ENCODE results near the gene CMTM6. TPM values are rescaled to one million over a fixed set of nuclear protein-coding genes. Genes with fewer than 3 reads are reported as not detected.
"Not testable (repeated sequence)": the region's sequence is repeated elsewhere in the genome, so short reads cannot be mapped to it uniquely, and the experiment has no call there.

CMTM6 gene
- total RNA-seq, 2 experiments from 2014 or later: 37.8 to 38.0 TPM

- Mint-ChIP-seq H3K27me3 (no peaks in the 10 kb centered on the region), H3K36me3 (peaks cover 28% of the 10 kb centered on the region), H3K4me3 (no peak overlapping the region), H3K27ac (no peak overlapping the region), H3K4me1 (peaks cover 29% of the 10 kb centered on the region), H3K9me3 (no peaks in the 10 kb centered on the region)
- DNase-seq: no peak
- no peak for ATAC-seq (ENCODE audit: low read depth)
- POLR2A ChIA-PET: interaction anchor here (0.6 to 1.3 kb wide), 4 partner anchors 10 to 591 kb away, joined by 3 to 4 read pairs (median 4); no protein-coding TSS in a partner anchor
Measured at GRCh38 chr3:32470362-32470761, 32.3 kb downstream of the CMTM6 start.

- no peaks in the 10 kb centered on the region for H3K9me3 Mint-ChIP-seq
- peak overlapping the region; percentile 27 for H3K27ac Mint-ChIP-seq
- ATAC-seq (ENCODE audit: low read depth) (no peak), DNase-seq (no peak)
- peaks cover 30% of the 10 kb centered on the region for H3K4me1 Mint-ChIP-seq
- H3K27me3 Mint-ChIP-seq: no peaks in the 10 kb centered on the region
- peaks cover 27% of the 10 kb centered on the region for H3K36me3 Mint-ChIP-seq
- H3K4me3 Mint-ChIP-seq: no peak overlapping the region
- POLR2A ChIA-PET: interaction anchor here (1.0 to 2.1 kb wide), 3 partner anchors 15 to 79 kb away, joined by 3 to 9 read pairs (median 3); partner anchors contain the start of gene CMTM7
Measured at GRCh38 chr3:32469151-32469874, 33.3 kb downstream of the CMTM6 start.

- H3K27ac Mint-ChIP-seq: peak overlapping the region; percentile 40
- no peaks in the 10 kb centered on the region for H3K27me3 Mint-ChIP-seq
- ATAC-seq (ENCODE audit: low read depth): peak; percentile 83
- DNase-seq: peak; percentile 89
- POLR2A ChIA-PET: interaction anchor here (0.7 to 2.1 kb wide), 15 partner anchors 11 to 171 kb away, joined by 3 to 13 read pairs (median 6); partner anchors contain the start of gene CMTM7
- H3K4me3 Mint-ChIP-seq: peak overlapping the region; percentile 39
- H3K9me3 Mint-ChIP-seq: no peaks in the 10 kb centered on the region
- H3K4me1 Mint-ChIP-seq: peaks cover 29% of the 10 kb centered on the region
- H3K36me3 Mint-ChIP-seq: peaks cover 16% of the 10 kb centered on the region
Measured at GRCh38 chr3:32467333-32468070, 35.1 kb downstream of the CMTM6 start.

- Mint-ChIP-seq H3K36me3 (peaks cover 14% of the 10 kb centered on the region), H3K4me1 (peaks cover 29% of the 10 kb centered on the region), H3K4me3 (peak overlapping the region; percentile 14), H3K27ac (peak overlapping the region; percentile 52)
- not testable (repeated sequence) for DNase-seq; H3K27me3 Mint-ChIP-seq; H3K9me3 Mint-ChIP-seq; ATAC-seq (ENCODE audit: low read depth)
- POLR2A ChIA-PET: interaction anchor here (1.4 to 2.0 kb wide), 3 partner anchors 11 to 43 kb away, joined by 5 to 13 read pairs (median 8); no protein-coding TSS in a partner anchor
Measured at GRCh38 chr3:32466808-32467207, 35.8 kb downstream of the CMTM6 start.

GRCh38 chr3:32464726-32465125, 37.9 kb downstream of the CMTM6 start:
- H3K4me3 Mint-ChIP-seq; ATAC-seq (ENCODE audit: low read depth); DNase-seq; H3K9me3 Mint-ChIP-seq; POLR2A ChIA-PET; H3K27ac Mint-ChIP-seq; H3K27me3 Mint-ChIP-seq: not testable (repeated sequence)
- peaks cover 29% of the 10 kb centered on the region for H3K4me1 Mint-ChIP-seq
- peaks cover 13% of the 10 kb centered on the region for H3K36me3 Mint-ChIP-seq

GRCh38 chr3:32463415-32463814, 39.2 kb downstream of the CMTM6 start:
- not testable (repeated sequence) for H3K9me3 Mint-ChIP-seq; H3K27ac Mint-ChIP-seq; H3K4me3 Mint-ChIP-seq; H3K36me3 Mint-ChIP-seq; DNase-seq; H3K27me3 Mint-ChIP-seq; ATAC-seq (ENCODE audit: low read depth)
- peaks cover 26% of the 10 kb centered on the region for H3K4me1 Mint-ChIP-seq
- POLR2A ChIA-PET: interaction anchor here (1.1 to 8.1 kb wide), 2 partner anchors 31 to 72 kb away, joined by 3 to 112 read pairs; partner anchors contain the start of gene CMTM7

GRCh38 chr3:32462191-32462986, 40.3 kb downstream of the CMTM6 start:
- H3K27ac Mint-ChIP-seq; H3K9me3 Mint-ChIP-seq; DNase-seq; H3K4me3 Mint-ChIP-seq; H3K27me3 Mint-ChIP-seq; ATAC-seq (ENCODE audit: low read depth): not testable (repeated sequence)
- POLR2A ChIA-PET: interaction anchor here (1.0 to 8.1 kb wide), 5 partner anchors 30 to 71 kb away, joined by 3 to 112 read pairs (median 23); partner anchors contain the start of gene CMTM7
- Mint-ChIP-seq H3K36me3 (peaks cover 12% of the 10 kb centered on the region), H3K4me1 (peaks cover 32% of the 10 kb centered on the region)

- POLR2A ChIA-PET: interaction anchor here (0.9 to 8.1 kb wide), 14 partner anchors 9 to 158 kb away, joined by 3 to 112 read pairs (median 7); no protein-coding TSS in a partner anchor
- Mint-ChIP-seq H3K4me3 (peak overlapping the region; percentile 86), H3K4me1 (peaks cover 37% of the 10 kb centered on the region), H3K36me3 (peaks cover 12% of the 10 kb centered on the region)
- not testable (repeated sequence) for H3K27ac Mint-ChIP-seq; ATAC-seq (ENCODE audit: low read depth); H3K9me3 Mint-ChIP-seq; DNase-seq; H3K27me3 Mint-ChIP-seq
Measured at GRCh38 chr3:32460817-32461496, 41.7 kb downstream of the CMTM6 start.

- POLR2A ChIA-PET: interaction anchor here (0.9 to 8.1 kb wide), 17 partner anchors 10 to 157 kb away, joined by 3 to 112 read pairs (median 6); no protein-coding TSS in a partner anchor
- Mint-ChIP-seq H3K36me3 (peaks cover 6% of the 10 kb centered on the region), H3K4me1 (peaks cover 39% of the 10 kb centered on the region), H3K27ac (no peak overlapping the region), H3K27me3 (no peaks in the 10 kb centered on the region), H3K9me3 (no peaks in the 10 kb centered on the region), H3K4me3 (peak overlapping the region; percentile 86)
- peak; percentile 77 for DNase-seq
- ATAC-seq (ENCODE audit: low read depth): peak; percentile 81
Measured at GRCh38 chr3:32460031-32460749, 42.5 kb downstream of the CMTM6 start.

GRCh38 chr3:32459450-32459849, 43.2 kb downstream of the CMTM6 start:
- Mint-ChIP-seq H3K36me3 (peaks cover 5% of the 10 kb centered on the region), H3K4me3 (peak overlapping the region; percentile 86), H3K27ac (no peak overlapping the region), H3K9me3 (no peaks in the 10 kb centered on the region), H3K4me1 (peaks cover 41% of the 10 kb centered on the region), H3K27me3 (no peaks in the 10 kb centered on the region)
- ATAC-seq (ENCODE audit: low read depth) (no peak), DNase-seq (peak; percentile 50)
- POLR2A ChIA-PET: interaction anchor here (1.1 to 8.1 kb wide), 11 partner anchors 20 to 69 kb away, joined by 3 to 112 read pairs (median 9); no protein-coding TSS in a partner anchor

- Mint-ChIP-seq H3K27ac (peak overlapping the region; percentile 98), H3K36me3 (peaks cover 10% of the 10 kb centered on the region), H3K27me3 (no peaks in the 10 kb centered on the region), H3K9me3 (no peaks in the 10 kb centered on the region), H3K4me1 (peaks cover 43% of the 10 kb centered on the region), H3K4me3 (peak overlapping the region; percentile 85)
- DNase-seq (peak; percentile 62), ATAC-seq (ENCODE audit: low read depth) (peak; percentile 51)
- POLR2A ChIA-PET: interaction anchor here (0.6 to 8.1 kb wide), 6 partner anchors 14 to 43 kb away, joined by 3 to 112 read pairs (median 34); no protein-coding TSS in a partner anchor
Measured at GRCh38 chr3:32457971-32458471, 44.6 kb downstream of the CMTM6 start.
